ENCODE data around the gene ELOVL6. TPM values are rescaled to one million over a fixed set of nuclear protein-coding genes. Genes with fewer than 3 reads are reported as not detected.
"Not testable (repeated sequence)": the region's sequence is repeated elsewhere in the genome, so short reads cannot be mapped to it uniquely, and the experiment has no call there.

The ELOVL6 gene
- total RNA-seq, 1 donor from 2014 or later = 8.9 TPM

DNA sequence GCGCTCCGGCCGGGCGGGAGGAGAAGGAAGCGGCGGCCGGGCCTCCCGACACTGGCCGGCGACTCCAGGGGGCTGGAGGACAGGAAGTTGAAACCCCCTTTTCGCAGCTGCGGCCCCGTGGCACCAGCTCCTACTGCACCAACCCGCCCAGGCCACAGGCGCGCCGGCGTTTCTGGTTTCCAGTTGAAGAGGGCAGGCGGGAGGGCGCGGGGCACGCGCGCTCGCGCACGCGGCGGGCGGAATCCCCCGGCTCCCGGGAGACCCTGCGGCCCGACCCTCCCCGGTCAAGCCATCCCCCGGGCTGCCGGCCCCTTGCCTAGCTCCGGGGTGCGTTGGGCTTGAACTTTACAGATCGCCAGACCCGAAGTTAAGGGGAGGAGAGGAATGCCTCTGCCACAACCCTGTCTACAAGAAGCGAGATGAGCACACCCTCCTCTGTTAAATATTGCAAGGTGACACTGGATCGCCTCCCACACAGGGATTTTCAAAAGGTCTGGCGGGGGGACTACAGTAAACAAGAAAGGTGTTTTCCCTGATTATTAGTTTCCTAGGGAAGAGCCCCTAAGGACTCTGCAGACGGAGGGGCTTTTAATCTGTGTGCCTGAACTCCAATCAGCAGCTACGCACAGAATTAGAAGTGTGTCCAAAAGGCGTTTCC is 1.4 kb downstream of the ELOVL6 start:
- peak; percentile 73 for DNase-seq (ENCODE audit: low read depth)

DNA sequence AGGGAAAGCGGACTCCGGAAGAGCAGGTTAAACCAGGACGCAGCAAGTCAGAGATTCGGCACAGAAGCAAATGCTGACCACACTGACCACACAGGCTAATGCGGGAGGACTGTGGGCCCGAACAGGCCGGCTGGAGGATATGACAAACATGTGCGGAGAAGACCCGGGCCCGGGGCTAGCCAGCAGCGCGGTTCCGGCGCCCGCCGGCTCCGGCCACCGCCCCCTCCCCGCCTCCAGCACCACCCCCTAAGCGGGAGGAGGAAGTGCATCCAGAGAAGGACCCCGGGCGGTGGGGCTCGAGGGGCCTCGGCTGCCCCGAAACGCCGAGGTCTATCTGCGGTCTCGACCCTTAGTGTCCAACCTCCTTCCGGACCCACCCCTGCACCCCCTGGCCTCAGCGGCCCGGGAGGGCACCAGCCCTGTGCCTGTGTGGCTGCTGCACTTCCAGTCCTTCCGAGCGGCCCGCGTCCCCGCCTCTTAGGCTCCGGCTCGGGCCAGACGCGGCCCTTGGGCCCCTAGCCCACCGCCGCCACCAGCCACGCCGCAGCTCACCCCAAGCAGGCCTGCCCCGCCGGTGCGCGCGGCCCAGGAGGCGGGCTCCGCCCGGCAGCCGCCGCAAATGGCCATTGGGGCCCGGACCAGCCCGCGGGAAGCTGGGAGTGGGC is 2.1 kb downstream of the ELOVL6 start:
- DNase-seq (ENCODE audit: low read depth) = peak; percentile 55

GRCh38 chr4:110195561-110196205 is 2.7 kb downstream of the ELOVL6 start:
- peak; percentile 3 for DNase-seq (ENCODE audit: low read depth)

DNA sequence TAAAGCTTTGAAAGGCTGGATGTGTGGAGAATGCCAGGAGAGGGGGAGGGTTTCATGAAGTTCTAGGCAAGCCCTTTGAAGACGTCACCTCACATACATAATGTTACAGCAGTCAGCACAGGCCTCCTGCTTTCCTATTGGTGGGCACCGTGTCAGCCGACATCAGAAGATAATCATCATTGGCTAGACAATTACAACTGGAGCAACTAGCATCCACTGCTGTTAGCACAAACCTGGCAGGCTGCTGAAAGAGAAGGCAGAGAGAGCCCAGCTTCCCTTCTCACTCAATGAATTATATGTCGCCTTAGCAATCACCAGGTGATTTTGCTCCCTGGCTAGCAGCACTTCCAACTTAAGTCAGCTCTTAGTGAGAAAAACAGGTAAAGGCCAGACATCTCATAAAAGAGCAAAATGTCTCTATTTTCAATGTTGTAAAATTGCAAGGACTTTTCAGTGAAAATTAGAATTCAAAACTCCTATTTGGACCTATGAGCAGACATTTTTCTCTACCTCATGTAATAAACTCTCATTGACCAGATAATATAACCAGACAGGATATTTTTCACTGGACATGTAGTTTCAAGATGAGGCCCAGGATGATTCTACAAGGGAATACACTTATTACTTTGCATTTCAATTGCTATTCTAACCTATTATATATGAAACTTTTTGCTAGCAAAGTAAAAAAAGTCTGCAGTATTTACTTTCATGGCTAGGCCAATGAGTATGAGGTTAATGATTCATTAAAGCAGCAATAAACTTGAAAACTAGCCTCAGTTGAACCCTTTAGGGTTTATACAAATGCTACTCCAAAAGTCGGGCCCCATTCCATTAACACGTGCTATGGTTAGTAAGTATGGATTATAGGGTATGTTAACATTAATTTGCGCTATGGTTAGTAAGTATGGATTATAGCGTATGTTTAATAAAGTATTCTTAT is 4.3 kb downstream of the ELOVL6 start:
- peak; percentile 65 for DNase-seq (ENCODE audit: low read depth)

DNA sequence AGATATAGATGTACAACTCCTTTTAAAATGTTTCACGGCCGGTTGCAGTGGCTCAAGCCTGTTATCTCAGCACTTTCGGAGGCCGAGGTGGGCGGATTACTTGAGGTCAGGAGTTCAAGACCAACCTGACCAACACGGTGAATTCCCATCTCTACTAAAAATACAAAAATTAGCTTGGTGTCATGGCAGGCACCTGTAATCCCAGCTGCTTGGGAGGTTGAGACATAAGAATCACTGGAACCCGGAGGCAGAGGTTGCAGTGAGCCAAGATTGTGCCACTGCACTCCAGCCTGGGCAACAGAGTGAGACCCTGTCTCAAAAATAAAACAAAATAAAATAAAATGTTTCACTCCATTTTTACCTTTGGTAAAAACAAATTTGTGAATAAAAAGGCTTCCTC is 5.1 kb downstream of the ELOVL6 start:
- not testable (repeated sequence) for DNase-seq (ENCODE audit: low read depth)

GRCh38 chr4:110190249-110190648 is 8.2 kb downstream of the ELOVL6 start:
- DNase-seq (ENCODE audit: low read depth) = no peak

- DNase-seq (ENCODE audit: low read depth) = no peak
Observed at GRCh38 chr4:110188113-110188512, 10.3 kb downstream of the ELOVL6 start.

DNA sequence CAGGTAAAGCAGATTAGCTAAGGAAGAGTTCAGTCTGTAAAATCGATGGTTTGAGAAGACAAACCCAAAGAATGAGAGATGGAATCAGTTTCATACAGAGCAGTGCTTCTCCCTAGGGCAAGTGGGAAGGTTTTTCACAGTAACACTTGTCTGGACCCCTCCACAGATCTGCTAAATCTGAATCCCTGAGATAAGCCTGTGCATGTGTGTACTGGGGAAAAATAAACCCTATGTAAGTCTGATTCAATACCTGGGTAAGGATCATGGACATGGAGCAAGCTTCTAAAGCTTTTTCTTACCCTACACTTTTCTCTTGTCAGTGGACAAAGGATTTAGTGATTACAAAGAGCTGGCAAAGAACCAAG is 13.6 kb downstream of the ELOVL6 start:
- no peak for DNase-seq (ENCODE audit: low read depth)

DNA sequence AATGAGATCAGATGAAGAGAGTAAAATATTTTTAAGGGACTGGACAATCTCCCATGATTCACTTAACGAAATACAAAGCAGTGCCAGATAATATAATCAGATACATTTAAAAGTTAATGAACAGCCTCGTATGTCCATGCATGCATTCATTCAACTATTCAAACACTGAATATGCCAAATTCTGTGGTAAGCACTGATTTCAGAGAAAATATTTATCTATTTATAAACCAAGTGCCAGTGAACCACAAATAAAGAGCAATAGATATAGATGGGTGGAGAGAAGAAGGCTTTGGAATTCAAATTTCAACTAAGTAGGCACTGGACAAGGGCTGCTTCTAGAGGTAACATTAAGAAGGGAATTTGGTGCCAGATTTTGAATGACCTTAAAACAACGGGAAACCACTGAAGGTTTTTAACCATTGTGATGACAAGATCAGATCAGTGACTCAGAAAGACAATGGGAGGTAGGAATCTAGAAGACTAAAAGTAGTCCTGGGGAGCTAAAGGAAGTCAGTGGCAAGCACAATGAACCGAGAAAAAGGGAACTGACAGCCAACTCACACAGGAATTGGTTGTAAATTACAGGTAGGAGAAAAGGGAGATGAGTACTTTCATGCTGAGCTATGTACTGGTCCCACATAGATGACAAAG is 14.2 kb downstream of the ELOVL6 start:
- DNase-seq (ENCODE audit: low read depth) = peak; percentile 22

DNA sequence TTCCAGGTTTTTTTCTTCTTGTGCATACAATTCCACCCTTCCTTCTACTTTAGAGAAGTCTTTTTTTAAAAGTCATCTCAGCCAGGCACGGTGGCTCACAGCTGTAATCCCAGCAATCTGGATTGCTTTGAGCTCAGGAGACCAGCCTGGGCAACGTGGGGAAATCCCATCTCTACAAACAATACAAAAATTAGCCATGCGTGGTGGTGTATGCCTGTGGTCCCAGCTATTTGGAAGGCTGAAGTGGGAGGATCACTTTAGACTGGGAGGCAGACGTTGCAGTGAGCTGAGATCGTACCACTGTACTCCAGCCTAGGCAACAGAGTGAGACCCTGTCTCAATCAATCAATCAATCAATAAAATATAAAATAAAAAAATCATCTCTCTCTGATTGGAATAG is 14.8 kb downstream of the ELOVL6 start:
- DNase-seq (ENCODE audit: low read depth) = no peak

GRCh38 chr4:110183058-110183457 is 15.4 kb downstream of the ELOVL6 start:
- no peak for DNase-seq (ENCODE audit: low read depth)

- no peak for DNase-seq (ENCODE audit: low read depth)
Observed at GRCh38 chr4:110181890-110182289, 16.5 kb downstream of the ELOVL6 start.

DNA sequence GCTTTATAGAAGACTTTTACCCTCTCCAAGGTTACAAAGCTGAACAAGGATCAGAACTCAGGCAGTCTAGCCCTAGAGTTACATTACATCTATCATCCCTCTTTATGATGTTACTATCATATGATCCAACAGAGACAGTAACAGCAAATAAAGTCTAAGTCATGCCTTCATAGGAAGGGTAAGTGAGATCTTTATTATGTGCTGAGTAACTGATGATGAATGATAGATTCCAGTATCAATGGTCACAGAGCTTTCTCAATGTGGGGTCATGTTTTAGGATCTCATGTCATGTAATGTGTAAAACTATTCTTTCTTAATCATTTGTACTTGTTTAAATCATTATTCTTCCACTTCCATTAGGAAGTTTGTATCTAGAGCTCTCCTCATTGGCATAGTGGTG is 22.8 kb downstream of the ELOVL6 start:
- DNase-seq (ENCODE audit: low read depth) = no peak

DNA sequence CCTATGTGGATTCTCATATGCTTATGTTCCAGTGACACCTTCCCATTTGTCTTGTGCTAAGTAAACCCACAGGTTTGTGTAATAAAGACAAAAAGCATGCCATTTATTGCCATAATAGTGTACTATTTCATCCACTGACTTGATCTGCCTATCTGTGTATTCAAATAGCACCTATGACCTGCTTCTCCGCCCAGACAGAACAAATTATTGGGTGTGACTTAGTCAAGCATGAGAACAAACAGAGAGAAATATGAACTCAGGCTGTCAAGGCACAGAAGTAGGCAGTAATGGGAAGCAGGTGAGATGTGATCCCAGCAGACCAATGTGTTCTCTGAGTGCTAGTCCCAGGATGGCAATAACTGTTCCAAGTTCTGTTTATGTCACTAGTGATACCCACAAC is 25.4 kb downstream of the ELOVL6 start:
- DNase-seq (ENCODE audit: low read depth) = no peak

DNA sequence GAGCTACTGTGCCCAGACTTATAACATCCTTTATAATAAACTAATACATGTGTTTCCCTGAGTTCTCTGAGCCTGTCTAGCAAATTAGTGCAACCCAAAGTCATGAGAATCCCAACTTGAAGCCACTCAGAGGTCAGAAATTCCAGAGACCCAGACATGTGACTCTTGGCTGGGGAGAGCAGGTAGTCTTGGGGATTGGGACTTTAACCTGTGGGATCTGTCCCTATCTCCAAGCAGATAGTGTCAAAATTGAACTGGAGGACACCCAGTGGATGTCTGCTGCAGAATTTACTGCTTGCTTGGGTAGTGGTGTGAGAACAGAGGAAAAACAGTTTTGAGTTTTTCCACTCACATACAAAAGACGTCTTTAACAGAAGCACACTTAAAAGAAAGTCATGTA is 26.4 kb downstream of the ELOVL6 start:
- DNase-seq (ENCODE audit: low read depth) = no peak

DNA sequence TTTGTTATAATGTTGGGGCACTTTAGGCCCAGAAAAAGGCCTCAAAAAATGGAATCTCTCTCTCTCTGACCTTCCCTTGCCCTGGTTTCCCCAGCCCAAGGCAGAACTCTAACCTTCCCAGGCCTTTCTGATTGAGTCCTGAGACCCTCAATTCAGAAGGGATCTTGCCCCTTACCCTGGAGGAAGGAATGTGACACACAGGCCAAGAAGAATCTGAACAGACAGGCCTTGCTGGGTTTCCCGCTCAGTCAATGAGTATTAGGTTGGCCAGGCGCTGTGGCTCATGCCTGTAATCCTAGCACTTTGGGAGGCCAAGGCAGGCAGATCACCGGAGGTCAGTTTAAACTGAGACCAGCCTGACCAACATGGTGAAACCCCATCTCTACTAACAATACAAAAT is 27.6 kb downstream of the ELOVL6 start:
- DNase-seq (ENCODE audit: low read depth) = no peak

DNA sequence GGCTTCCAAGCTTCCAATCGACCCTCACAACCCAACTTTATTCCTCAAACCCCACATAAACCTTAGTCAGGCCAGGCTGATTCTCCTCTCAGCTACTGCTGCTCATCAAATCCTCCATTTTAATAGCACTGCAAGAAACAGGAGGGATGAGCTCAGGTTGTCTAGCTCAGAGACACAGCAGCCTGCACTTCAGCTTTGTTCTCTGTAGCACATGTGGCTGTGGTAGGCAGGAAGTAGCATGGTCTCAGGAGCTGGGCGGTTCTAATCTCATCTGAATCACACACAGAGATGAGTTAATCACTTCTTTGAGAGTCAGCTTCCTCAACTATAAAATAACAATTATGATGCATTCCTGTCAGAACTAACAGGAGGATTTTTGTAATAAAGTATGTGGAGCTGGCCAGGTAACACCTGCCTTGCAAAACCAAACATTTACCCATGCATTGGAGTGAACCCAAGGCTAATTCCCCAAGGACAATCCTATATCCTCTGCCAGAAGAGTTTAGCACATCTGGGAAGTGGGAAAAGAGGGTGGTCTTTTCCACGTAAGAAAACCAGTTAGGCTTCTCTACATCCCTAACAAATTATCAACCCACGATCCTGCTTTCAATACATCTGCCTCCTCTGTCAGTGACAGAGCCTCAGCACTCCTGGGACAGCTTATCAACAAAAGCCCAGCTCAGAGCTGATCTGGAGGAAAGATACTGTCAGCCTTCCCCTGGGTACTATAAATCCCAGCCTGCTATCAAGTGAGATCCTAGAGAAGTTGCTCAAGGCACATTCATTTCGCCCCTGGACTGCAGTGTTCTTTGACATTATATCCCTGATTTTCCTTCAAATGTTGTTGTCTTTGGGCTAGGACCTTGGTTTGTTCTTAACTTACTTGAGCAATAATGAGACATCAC is 32.8 kb downstream of the ELOVL6 start:
- DNase-seq (ENCODE audit: low read depth) = peak; percentile 47

DNA sequence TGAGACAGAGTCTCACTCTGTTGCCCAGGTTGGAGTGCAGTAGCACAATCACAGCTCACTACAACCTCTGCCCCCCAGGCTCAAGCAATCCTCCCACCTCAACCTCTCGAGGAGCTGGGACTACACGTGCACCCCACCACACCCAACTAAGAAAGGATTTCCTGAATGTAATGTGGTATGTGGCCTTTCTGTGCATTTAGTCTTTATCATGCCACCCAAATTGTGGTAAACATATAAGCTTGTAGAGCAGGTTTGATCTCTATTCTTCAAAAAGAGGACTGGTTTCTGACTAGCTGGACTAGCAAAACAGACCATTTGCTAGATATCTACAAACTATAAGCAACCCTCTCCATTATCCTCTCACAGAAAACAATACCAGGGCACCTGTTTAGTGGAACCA is 33.6 kb downstream of the ELOVL6 start:
- no peak for DNase-seq (ENCODE audit: low read depth)

- peak; percentile 61 for DNase-seq (ENCODE audit: low read depth)
Observed at GRCh38 chr4:110164251-110164650, 34.2 kb downstream of the ELOVL6 start.
